ENCODE data around the gene RC3H1. TPM values are rescaled to one million over a fixed set of nuclear protein-coding genes. Genes with fewer than 3 reads are reported as not detected.

Gene RC3H1
- total and polyA plus RNA-seq, 7 donors: 2.9 to 39.1 (median 23.0) TPM

DNA sequence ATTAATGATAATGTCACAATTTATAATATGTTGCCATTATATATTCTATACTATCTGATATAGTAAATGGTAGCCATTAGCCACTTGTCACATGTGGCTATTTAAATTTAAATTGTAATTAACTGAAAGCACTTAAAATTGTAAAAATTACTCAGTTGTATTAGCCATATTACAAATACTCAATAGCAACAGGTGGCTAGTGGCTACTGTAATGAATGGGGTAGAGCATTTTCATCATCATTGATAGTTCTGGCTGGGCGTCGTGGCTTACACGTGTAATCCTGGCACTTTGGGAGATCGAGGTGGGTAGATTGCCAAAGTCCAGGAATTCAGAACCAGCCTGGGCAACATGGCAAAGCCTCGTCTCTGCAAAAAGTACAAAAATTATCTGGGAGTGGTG, 137.5 kb downstream of the RC3H1 start:
- H3K4me3 ChIP-seq: no peak overlapping the region
- TF ChIP-seq, protein P1, sequence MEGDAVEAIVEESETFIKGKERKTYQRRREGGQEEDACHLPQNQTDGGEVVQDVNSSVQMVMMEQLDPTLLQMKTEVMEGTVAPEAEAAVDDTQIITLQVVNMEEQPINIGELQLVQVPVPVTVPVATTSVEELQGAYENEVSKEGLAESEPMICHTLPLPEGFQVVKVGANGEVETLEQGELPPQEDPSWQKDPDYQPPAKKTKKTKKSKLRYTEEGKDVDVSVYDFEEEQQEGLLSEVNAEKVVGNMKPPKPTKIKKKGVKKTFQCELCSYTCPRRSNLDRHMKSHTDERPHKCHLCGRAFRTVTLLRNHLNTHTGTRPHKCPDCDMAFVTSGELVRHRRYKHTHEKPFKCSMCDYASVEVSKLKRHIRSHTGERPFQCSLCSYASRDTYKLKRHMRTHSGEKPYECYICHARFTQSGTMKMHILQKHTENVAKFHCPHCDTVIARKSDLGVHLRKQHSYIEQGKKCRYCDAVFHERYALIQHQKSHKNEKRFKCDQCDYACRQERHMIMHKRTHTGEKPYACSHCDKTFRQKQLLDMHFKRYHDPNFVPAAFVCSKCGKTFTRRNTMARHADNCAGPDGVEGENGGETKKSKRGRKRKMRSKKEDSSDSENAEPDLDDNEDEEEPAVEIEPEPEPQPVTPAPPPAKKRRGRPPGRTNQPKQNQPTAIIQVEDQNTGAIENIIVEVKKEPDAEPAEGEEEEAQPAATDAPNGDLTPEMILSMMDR (IDR thresholded peaks at IDR 0.05): no peak
- peaks cover 0 to 45% of the 10 kb centered on the region in 2 donors for H3K36me3 ChIP-seq (ENCODE audit: insufficient read depth in 1 of 2, low read depth in 1 of 2)
- DNase-seq (no peak), ATAC-seq (no peak)
- no peaks in the 10 kb centered on the region for H3K27me3 ChIP-seq (ENCODE audit: insufficient read depth in 3 of 3, low read length in 2 of 3)
- no peaks in the 10 kb centered on the region for H3K4me1 ChIP-seq
- 71 to 86% (median 74%) methylated on average over 5 of the region's 5 CpGs for WGBS, 3 donors
- intact Hi-C loops (cut with DNase I): no loop called here
- no peak overlapping the region for H3K27ac ChIP-seq
- no peaks in the 10 kb centered on the region for H3K9me3 ChIP-seq

Other genes with a start within 250 kb of the RC3H1 start
- gene DARS2, start 197.7 kb downstream of the RC3H1 start, total RNA-seq: 10 to 100 TPM in 1 of 4 donors, 1 to 10 TPM in 3; 5.7 to 14.3 (median 6.7) TPM
- gene DARS2, start 197.7 kb downstream of the RC3H1 start, polyA plus RNA-seq: 10 to 100 TPM in 1 of 3 donors, 1 to 10 TPM in 2; 4.5 to 12.7 (median 7.3) TPM
- 1 to 10 TPM; 2.1 to 6.7 (median 4.4) TPM for gene CENPL, start 197.5 kb downstream of the RC3H1 start, total RNA-seq
- gene CENPL, start 197.5 kb downstream of the RC3H1 start, polyA plus RNA-seq: 1 to 10 TPM; 2.9 to 7.0 (median 6.5) TPM
- 100 to 1,000 TPM in 2 of 4 donors, 10 to 100 TPM in 2; 70.0 to 148 (median 100) TPM for gene GAS5, start 154.4 kb downstream of the RC3H1 start, total RNA-seq
- gene GAS5, start 154.4 kb downstream of the RC3H1 start, polyA plus RNA-seq: 100 to 1,000 TPM; 115 to 222 (median 178) TPM
- gene ZBTB37, start 154.0 kb downstream of the RC3H1 start, total RNA-seq: 1 to 10 TPM; 5.5 to 8.2 (median 6.8) TPM
- 1 to 10 TPM; 1.0 to 2.9 (median 2.5) TPM for gene ZBTB37, start 154.0 kb downstream of the RC3H1 start, polyA plus RNA-seq
- under 1 TPM in 2 of 4 donors, not detected in 2; 0.22 to 0.51 TPM for gene SERPINC1, start 105.0 kb downstream of the RC3H1 start, total RNA-seq
- 1 to 10 TPM in 1 of 3 donors, under 1 TPM in 1, not detected in 1; 0.08 to 5.3 TPM for gene SERPINC1, start 105.0 kb downstream of the RC3H1 start, polyA plus RNA-seq
- 10 to 100 TPM in 2 of 4 donors, 1 to 10 TPM in 2; 8.7 to 14.4 (median 11.7) TPM for gene RABGAP1L, start 137.2 kb upstream of the RC3H1 start, total RNA-seq
- gene RABGAP1L, start 137.2 kb upstream of the RC3H1 start, polyA plus RNA-seq: 1 to 10 TPM; 2.9 to 5.5 (median 5.0) TPM